Medulla oblongata (tissue), 1 donor: ENCODE results near the gene RTF1.

Source experiments
- DNase-seq: peaks from one replicate; pipeline ENCODE4 v3.0.0-alpha.2; 2015; ENCODE audit errors: extremely low spot score

RTF1 gene

DNA sequence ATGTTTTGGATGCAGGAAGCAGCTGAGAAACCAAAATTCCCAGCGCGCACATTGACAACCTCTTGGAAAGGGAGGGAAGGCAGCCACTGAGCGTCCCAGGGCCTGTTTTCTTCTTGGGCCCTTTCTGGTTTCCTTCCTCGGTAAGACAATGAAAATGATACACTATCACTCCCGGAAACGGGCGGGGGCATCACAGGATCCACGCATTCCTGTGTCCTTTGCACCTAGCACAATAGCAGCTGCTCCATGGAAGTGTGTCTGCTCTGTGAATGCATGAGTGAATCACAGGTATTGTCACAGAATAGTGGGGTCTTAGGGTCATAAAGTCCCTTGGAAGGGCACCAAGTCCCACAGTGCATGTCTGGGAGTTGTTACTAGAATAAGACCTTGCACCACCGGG lies 70.5 kb downstream of the RTF1 start:
- DNase-seq: no peak

DNA sequence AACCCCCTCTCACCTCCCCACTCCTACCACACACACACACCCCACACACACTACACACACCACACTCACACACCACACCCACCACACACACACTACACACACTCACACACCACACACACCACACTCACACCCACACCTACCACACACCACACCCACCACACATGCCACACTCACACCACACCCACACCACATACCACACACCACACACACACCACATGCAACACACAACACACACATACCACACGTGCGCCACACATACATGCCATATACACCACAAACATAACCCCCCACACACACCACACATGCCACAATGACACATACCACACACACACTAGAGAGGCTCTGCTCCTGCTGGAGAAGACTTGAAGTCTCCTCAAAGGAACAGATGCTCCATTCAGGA lies 70.9 kb downstream of the RTF1 start:
- no peak for DNase-seq

DNA sequence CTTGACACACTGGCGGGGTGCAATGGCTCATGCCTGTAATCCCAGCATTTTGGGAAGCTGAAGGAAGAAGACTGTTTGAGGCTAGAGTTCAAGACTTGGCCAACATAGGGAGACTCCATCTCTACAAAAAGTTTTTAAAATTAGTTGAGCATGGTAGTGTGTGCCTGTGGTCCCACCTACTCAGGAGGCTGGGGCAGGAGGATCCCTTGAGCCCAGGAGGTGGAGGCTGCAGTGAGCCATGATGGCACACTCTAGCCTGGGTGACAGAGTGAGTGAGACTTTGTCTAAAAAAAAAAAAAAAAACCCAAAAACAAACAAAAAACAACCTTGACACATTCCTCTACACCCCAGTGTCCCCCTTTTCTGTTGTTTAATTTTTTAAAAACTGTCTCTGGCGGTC lies 72.7 kb downstream of the RTF1 start:
- no peak for DNase-seq

DNA sequence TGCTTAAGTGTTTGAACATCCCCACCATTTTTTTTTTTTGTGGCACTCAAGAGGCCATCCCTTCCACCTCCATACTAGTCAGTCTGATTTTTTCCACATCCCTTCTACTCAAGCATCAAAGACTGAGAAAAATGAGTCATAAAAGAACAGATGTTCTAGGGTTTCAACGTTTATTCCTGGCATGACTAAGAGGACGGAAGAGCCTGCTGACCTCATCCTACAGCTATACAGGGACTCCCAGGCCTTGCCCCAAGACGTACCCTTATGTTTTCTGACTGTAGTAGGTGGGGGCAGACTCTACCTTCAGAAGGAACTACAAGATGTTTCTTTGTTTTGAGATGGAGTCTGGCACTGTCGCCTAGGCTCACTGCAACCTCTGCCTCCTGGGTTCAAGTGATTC lies 73.5 kb downstream of the RTF1 start:
- no peak for DNase-seq

DNA sequence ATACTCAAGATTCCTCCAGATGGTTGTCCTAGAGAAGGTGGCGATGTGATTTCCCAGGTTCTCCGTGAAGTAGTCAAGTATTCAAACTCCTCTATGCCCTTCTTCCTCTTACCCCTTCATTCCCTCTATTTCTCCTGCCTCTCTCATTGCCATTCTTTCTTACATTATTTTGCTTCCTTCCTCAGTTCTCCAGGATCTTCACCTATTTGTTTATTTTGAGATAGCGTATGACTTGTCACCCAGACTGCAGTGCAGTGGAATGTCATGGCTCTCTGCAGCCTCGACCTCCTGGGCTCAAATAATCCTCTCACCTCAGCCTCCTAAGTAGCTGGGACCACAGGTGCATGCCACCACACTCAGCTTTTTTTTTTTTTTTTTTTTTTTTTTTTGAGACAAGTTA lies 75.0 kb downstream of the RTF1 start:
- no peak for DNase-seq

DNA sequence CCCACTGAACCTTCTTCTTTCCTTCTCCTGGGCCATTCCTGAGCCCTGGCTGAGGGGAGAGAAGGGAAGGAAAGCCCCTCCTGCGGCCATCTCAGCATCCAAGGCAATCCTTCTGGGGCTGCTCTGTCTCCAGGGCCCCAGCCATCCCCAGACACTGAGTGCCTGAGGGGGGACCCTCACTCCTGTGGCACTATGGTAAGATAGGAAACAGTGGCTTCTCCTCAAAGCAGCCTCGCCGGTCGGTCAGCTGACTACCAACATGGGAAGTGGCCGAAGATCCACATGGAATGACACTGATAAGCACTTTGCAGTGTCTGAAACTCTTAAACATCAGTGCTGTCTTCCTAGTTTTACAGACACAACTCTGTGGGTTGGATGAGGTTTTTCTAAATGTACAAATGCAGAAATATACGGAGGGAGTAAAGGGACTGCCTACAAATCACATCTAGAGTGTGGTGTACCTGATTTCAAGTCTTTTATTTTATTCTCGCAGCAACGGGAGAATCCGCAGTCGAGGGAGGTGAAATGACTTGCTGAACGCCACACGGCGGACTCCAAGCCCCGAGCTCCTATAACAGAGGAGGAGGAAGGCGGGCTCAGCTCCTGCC lies 75.8 kb downstream of the RTF1 start:
- no peak for DNase-seq

DNA sequence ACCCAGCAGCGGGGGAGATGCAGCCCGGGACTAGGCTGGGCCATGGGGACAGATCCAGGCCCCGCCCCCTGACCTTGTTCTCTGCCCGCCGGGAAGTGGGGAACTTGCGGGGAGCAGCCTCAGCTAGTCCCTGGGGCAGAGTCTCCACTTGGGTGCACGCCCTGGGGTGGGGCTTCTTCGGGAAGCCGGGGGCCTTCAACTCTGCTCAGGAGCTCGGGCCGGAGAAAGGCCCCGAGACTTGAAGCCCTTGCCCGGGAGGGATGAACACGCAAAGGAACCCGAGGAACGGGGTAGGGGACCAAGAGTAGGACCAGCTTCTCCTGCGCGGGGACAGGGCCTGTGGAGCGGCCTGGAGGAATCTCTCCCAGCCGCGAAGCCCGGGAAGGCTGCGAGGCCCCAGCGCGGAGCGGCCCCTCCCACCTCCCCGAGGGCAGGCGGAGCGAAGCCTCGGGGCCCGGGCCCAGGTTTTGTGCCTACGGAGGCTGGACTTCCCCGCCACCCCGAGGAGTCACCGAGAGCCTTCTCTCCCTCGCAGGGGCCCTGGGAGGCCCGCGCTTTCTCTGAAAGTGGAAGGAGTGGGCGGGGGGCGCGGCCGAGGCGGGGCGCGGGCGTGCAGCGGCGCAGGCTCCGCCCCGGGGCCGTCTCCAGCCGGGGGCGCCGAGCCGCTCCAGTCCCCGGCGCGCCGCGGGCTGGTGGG lies 76.5 kb downstream of the RTF1 start, which contains the start of gene ITPKA:
ITPKA (plus strand) TSS at position 670 of the 697 bp plus-strand sequence. CDS start 54 bp downstream, outside the sequence.
- peak; percentile 48 for DNase-seq

DNA sequence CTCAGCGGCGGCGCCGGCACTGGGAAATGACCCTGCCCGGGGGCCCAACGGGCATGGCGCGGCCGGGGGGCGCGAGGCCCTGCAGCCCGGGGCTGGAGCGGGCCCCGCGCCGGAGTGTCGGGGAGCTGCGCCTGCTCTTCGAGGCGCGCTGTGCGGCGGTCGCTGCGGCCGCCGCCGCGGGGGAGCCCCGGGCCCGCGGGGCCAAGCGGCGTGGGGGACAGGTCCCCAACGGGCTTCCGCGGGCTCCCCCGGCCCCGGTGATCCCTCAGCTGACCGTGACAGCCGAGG lies 77.0 kb downstream of the RTF1 start:
- no peak for DNase-seq

DNA sequence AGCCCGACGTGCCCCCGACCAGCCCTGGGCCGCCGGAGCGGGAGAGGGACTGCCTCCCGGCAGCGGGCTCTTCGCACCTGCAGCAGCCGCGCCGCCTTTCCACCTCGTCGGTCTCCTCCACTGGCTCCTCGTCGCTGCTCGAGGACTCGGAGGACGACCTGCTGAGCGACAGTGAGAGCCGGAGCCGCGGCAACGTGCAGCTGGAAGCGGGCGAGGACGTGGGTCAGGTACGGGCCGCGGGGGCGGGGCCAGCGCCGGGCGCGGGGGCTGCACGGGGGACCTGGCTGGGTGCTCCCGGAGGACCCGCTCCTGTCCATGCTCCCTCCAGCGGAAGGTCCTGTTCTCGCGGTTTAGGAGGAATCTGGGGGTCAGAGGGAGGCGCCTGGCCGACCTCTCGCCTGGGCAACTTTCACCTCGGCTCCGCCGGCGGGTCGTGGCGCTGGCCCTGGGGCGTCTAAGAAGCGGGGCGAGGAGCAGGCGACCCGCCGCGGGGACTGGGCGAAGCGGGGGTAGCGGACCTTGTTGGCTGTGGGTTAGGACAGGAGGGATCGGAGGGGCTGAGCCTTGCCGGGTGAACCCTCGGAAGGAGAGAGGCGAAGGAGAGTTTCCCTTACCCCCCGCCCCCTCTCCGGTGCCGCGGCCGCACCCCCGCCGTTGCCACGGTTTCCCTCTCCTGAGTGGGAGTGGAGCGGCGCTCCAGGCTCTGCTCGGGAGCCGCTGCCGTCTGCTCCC lies 77.5 kb downstream of the RTF1 start:
- no peak for DNase-seq

DNA sequence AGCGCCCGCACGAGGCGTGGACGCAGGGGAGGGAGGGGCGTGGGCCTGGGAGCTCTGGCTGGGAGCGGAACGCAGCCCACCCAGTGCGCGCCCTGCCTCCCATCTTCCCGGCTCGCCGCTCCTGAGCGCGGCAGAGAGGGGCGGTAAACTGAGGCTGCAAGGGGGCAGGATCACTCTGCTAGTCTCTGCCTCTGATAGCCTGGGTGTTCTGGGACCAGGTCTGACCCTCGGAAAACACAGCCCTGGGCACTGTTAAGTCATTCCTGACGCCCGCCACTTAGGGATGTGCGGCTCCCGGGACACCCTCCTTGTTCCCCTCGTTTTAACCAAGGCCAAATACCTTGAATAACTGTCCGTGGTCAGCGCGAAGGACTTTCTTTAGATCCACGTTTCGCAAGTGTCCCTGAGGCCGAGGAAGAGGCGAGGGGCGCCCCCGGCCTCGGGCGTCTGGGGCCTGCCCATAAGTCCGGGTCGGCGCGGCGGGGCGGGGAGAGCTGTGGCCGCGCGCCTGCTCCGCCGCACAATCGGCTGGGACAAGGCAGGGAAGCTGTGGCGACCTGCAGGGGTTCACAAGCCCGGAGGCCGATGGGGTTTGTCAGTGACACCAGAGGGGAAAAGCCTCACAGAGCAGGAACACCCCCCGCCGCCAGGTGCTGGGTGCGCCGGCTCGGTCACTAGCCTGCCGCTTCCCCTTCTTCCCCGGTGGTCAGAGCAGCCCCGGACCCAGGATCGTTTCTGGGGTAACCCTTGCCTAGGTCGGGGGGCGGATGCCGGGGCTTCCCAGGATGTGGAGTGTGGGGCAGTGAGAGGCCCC lies 78.2 kb downstream of the RTF1 start:
- DNase-seq: no peak

DNA sequence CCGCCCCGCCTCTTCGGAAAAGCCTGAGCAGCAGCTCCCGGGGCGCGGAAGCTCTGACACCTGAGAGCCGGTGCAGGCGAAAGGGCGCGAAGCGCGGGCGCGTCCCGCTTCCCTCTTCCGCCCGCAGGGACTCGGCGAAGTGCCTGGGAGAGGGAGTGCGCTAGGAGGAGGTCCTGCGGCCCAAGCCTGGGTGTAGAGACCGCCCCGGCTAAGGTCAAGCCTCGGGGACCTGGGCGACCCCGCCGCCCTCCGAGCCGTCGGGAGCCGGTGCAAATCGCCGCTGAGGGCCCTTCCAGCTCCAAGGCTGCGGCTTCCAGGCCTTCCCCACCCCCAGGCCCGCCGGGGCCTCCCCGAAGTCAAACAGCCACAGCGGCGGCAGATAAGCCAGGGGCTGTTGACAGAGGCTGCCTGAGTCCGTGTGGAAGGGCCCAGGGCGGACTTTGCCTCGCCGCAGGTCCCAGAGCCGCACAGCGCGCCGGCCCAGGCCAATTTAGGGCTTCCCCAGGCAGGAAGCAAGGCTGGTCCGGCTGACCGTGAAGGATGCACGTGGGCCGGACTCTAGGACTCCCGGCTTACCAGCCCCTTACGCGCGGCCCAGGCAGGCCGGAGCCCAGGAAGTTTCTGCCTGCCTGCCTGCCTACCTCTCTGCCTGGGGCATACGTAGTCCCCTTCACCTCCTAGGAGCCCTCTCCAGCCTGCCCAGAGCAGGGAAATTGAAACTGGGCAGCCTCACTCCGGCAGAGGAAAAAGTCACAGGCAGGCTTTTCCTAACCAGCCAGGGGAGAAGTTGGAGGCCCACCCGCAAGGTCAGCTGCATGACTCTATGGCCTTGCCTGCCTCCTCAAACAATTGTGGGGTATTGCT lies 79.1 kb downstream of the RTF1 start:
- DNase-seq: no peak

DNA sequence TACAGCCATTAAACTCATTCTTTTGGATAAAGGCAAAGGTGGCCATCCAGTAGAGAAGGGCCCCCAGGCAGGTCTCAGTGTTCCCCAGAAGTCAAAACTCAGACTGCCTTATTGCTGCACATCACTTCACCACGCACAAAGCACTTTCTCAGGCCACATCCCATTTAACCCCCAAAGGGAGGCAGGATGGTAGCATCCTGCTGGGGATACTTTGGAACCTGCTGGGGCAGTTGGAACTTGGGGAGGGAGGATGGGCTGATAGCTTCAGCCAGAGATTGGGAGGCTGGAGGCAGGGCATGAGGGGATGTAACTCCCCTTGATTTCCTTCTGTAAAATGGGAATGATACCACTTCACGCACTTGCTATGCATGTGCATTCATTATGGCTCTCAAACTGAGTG lies 81.8 kb downstream of the RTF1 start:
- no peak for DNase-seq

DNA sequence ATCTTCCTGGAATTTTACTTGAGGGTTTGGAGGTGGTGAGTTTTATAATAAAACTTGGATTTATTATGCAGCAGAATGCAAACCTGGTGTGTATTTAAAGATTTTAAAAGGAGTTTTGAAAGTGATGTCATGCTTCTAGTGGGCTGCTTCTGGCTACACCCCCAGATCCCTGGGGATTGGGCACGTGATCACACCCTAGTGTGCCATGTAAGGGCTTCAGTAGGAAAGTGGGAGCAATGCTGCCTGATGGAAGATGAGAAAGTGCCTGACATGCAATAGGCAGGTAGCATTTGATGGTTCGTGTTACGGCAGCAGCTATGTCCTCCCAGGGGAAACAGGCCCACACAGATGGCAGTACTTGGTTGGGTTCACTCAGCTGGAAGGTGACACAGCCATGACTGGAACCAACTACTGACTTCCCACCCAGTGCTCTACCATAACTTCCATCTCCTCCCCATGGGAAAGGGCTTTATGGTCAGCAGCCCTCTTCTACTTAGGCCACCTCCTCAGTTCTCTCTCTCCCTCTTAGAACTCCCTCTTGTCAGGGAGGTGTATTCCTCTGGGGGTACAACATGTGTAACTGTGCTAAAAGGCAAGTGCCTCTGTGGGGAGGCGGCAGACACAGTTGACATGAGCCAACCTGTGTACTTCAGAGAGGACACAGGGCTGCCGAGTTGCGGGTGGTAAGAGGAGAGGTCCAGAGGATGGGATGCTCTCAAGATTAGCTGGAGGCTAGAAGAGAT lies 82.4 kb downstream of the RTF1 start:
- no peak for DNase-seq

DNA sequence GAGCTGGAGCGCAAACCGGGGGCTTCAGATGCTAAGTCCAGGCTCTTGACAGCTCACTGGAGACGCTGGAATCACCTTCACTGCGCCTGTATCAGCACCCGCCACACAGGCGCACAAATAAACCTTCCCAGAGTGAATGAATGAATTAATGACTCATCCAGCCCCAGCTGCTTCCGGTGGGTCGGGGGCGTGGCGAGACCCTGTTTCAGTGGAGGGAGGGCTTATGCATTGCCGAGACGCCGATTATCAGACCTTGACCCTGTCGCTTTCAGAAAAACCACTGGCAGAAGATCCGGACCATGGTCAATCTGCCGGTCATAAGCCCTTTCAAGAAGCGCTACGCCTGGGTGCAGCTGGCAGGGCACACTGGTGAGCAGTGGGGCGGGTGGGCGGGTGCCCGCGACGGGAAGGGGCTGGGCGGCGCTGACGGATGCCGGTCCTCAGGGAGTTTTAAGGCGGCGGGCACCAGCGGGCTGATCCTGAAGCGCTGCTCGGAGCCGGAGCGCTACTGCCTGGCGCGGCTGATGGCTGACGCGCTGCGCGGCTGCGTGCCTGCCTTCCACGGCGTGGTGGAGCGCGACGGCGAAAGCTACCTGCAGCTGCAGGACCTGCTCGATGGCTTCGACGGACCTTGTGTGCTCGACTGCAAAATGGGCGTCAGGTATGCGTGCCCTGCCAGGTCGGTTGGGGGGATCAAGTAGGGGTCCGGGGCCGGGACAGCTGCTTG lies 84.5 kb downstream of the RTF1 start:
- no peak for DNase-seq

DNA sequence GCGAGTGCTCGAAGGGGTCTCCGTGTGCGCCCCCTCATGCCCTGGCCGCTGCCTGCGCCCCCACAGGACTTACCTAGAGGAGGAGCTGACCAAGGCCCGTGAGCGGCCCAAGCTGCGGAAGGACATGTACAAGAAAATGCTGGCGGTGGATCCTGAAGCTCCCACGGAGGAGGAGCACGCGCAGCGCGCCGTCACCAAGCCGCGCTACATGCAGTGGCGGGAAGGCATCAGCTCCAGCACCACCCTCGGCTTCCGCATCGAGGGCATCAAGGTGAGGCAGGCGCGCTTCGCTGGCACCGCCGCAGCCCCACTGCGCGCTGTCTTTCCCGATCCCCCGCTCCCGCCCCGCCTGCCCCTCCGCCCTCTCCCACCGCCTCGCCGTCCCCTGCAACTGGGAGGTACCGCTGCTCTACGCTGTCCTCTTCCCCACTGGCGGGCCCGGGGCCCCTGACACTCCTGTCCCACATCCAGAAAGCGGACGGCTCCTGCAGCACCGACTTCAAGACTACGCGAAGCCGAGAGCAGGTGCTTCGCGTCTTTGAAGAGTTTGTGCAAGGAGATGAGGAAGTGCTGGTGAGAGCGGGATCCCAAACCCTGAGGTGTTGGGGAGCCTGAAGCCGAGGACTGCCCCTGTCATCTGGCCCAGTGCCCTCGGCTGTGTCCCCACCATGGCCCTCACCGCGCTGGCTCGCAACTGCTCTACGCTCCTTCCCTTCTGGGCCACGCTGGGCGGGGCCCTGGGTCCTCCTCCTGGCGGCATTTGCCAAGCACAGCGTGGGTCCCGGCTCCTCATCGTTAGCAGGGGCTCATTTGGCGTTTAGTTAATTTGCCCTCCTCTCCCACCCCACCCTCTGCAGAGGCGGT lies 85.3 kb downstream of the RTF1 start:
- DNase-seq: no peak

DNA sequence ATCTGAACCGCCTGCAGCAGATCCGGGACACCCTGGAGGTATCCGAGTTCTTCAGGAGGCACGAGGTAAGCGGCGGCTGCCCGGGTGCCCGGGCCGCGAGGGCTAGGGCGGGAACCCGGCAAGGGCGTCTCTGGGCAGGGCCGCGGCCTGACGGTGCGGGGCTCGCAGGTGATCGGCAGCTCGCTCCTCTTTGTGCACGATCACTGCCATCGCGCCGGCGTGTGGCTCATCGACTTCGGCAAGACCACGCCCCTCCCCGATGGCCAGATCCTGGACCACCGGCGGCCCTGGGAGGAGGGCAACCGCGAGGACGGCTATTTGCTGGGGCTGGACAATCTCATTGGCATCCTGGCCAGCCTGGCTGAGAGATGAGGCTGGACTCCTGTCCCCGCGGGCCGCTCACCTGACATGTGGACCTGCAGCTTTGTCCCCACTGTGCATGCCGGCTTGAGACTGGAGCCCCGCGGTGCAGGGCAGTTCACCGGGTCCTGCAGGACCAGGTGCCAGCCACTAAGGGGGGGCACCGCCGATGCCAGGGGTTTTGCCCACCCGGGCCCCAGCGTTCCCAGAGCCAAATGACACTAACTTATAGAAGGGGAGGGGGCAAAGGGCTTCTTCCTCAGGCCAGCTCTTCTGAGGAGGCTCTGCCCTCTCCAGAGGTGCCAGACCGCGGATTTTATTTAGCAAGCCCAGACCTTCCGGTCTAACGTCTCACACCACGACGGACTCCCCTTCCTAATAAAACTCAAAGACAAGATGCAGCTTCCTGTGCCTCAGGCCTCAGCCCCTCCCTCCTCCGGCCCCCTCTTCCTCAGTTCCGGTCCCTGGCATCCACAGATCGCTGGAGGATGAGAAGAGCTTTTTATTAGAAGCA lies 86.1 kb downstream of the RTF1 start:
- DNase-seq: no peak

DNA sequence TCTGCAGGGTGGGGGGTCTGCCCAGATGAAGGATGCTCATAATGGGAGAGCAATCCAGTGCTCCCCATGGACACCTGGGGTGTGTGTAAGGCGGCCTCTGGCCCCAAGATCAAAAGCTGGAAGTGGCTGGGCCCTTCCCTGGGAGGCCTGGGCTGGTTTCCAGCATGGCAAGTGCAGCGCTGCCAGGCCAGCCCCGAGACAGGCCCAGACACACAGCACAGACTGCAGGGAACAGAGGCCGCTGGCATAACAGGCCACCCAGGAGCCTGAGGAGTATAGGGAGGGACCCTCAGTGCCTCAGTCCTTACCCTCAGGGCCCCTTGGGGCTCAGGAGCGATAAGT lies 86.7 kb downstream of the RTF1 start:
- DNase-seq: peak; percentile 12
